ENCODE results near the gene SERPINA4. TPM values are rescaled to one million over a fixed set of nuclear protein-coding genes. Genes with fewer than 3 reads are reported as not detected.

SERPINA4 gene
- total and polyA plus RNA-seq, 9 of the 15 experiments (the other 6 are each of a cell fraction or from before 2014, with no cell fraction given) = not detected

- Histone ChIP-seq H3K4me2 (ENCODE audit: insufficient read depth, low read length) (no peak overlapping the region), H4K20me1 (replicated peaks; ENCODE audit: control insufficient read depth, insufficient read depth, low read length) (no peaks in the 10 kb centered on the region), H3K9ac (ENCODE audit: insufficient read depth in 1 of 2, low read depth in 2 of 2, low read length in 2 of 2) (no peak overlapping the region), H3K4me3 (no peak overlapping the region), H3K36me3 (ENCODE audit: control insufficient read depth, insufficient read depth, low read length) (no peaks in the 10 kb centered on the region), H3K27me3 (ENCODE audit: control insufficient read depth in 2 of 2, insufficient read depth in 2 of 2, low read length in 2 of 2) (no peaks in the 10 kb centered on the region), H3K9me1 (ENCODE audit: control insufficient read depth, insufficient read depth, low read length) (no peaks in the 10 kb centered on the region), H3K9me3 (replicated peaks; ENCODE audit: control insufficient read depth, insufficient read depth, low read depth, low read length) (no peaks in the 10 kb centered on the region), H3K4me1 (replicated peaks in 1 of 2; ENCODE audit: control insufficient read depth in 2 of 2, insufficient read depth in 2 of 2, low read length in 2 of 2) (no peaks in the 10 kb centered on the region), H3K79me2 (ENCODE audit: control insufficient read depth, insufficient read depth, low read length) (no peaks in the 10 kb centered on the region), H3K27ac (ENCODE audit: extremely low read depth, low read depth, low read length) (no peak overlapping the region), H2AFZ (ENCODE audit: low read depth, low read length) (no peak overlapping the region)
- intact Hi-C loops (cut with micrococcal nuclease) = no loop called here
- WGBS (ENCODE audit: insufficient coverage, low coverage, missing lambda C conversion rate) = 10% methylated on average over 4 of the region's 8 CpGs
- ATAC-seq (no peak), FAIRE-seq (no peak), DNase-seq (ENCODE audit: extremely low read depth in 1 of 4, low spot score in 3 of 4) (no peak)
- BruUV-seq (replicated peaks) = no TSS peak
- POLR2A ChIA-PET = interaction anchor here (0.5 to 0.6 kb wide), 2 partner anchors 407 to 451 kb away, joined by 3 read pairs; no protein-coding TSS in a partner anchor
- in situ Hi-C loops (cut with MboI) = no loop called here
- CTCF ChIA-PET (ENCODE audit: low intra/inter-chr PET ratio) = no interaction called here
- TF ChIP-seq, protein P1, sequence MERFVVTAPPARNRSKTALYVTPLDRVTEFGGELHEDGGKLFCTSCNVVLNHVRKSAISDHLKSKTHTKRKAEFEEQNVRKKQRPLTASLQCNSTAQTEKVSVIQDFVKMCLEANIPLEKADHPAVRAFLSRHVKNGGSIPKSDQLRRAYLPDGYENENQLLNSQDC (CRISPR knock-in tag; IDR thresholded peaks at IDR 0.05) = no peak
- TF ChIP-seq PTTG1 (tag; IDR thresholded peaks at IDR 0.05; ENCODE audit: low read depth) (no peak), MAZ (CRISPR knock-in tag; conservative IDR thresholded peaks at IDR 0.05 in 1 of 2, IDR thresholded peaks at IDR 0.05 in 1 of 2) (no peak)
These were observed 11.2 kb upstream of the SERPINA4 start for GRCh38 chr14:94550041-94550440.

GRCh38 chr14:94555991-94556390, 5.3 kb upstream of the SERPINA4 start:
- DNase-seq (ENCODE audit: extremely low read depth in 1 of 4, low spot score in 3 of 4) (no peak), ATAC-seq (no peak), FAIRE-seq (no peak)
- Histone ChIP-seq H3K27me3 (ENCODE audit: control insufficient read depth in 2 of 2, insufficient read depth in 2 of 2, low read length in 2 of 2) (no peaks in the 10 kb centered on the region), H3K36me3 (ENCODE audit: control insufficient read depth, insufficient read depth, low read length) (no peaks in the 10 kb centered on the region), H2AFZ (ENCODE audit: low read depth, low read length) (no peak overlapping the region), H3K9me3 (replicated peaks; ENCODE audit: control insufficient read depth, insufficient read depth, low read depth, low read length) (no peaks in the 10 kb centered on the region), H3K27ac (ENCODE audit: extremely low read depth, low read depth, low read length) (no peak overlapping the region), H3K4me2 (ENCODE audit: insufficient read depth, low read length) (no peak overlapping the region), H3K79me2 (ENCODE audit: control insufficient read depth, insufficient read depth, low read length) (no peaks in the 10 kb centered on the region), H3K9me1 (ENCODE audit: control insufficient read depth, insufficient read depth, low read length) (no peaks in the 10 kb centered on the region), H3K4me3 (no peak overlapping the region), H4K20me1 (replicated peaks; ENCODE audit: control insufficient read depth, insufficient read depth, low read length) (no peaks in the 10 kb centered on the region), H3K4me1 (replicated peaks in 1 of 2; ENCODE audit: control insufficient read depth in 2 of 2, insufficient read depth in 2 of 2, low read length in 2 of 2) (no peaks in the 10 kb centered on the region), H3K9ac (ENCODE audit: insufficient read depth in 1 of 2, low read depth in 2 of 2, low read length in 2 of 2) (no peak overlapping the region)
- TF ChIP-seq EHMT2 (IDR thresholded peaks at IDR 0.05) (no peak), PURB (CRISPR knock-in tag; IDR thresholded peaks at IDR 0.05; ENCODE audit: low read depth) (no peak), PRPF4 (IDR thresholded peaks at IDR 0.05; ENCODE audit: insufficient read depth, low read depth, low read length, poor library complexity, severe bottlenecking) (no peak), RFX1 (IDR thresholded peaks at IDR 0.05) (no peak)
- ChIA-PET CTCF (ENCODE audit: low intra/inter-chr PET ratio) (no interaction called here), POLR2A (no interaction called here)
- intact Hi-C loops (cut with micrococcal nuclease) (no loop called here), in situ Hi-C loops (cut with MboI) (no loop called here)
- no TSS peak for BruUV-seq (replicated peaks)
- WGBS (ENCODE audit: insufficient coverage, low coverage, missing lambda C conversion rate) = 3% methylated on average over 5 of the region's 9 CpGs
